ENCODE data around the gene ARID1B. TPM values are rescaled to one million over a fixed set of nuclear protein-coding genes. Genes with fewer than 3 reads are reported as not detected.

ARID1B gene
- total RNA-seq, 5 donors from 2014 or later (not counting 1 experiment from before 2014, with no cell fraction given) = 103 to 161 (median 108) TPM

GRCh38 chr6:157089258-157089657 is 312.1 kb downstream of the ARID1B start:
- H3K9me3 ChIP-seq = no peaks in the 10 kb centered on the region
- H3K27me3 Mint-ChIP-seq = no peaks in the 10 kb centered on the region
- H3K9me3 Mint-ChIP-seq = no peaks in the 10 kb centered on the region
- H3K36me3 Mint-ChIP-seq = peaks cover 62% of the 10 kb centered on the region
- ChIA-PET POLR2A (no interaction called here), CTCF (no interaction called here)
- DNase-seq = no peak
- H3K4me3 Mint-ChIP-seq = no peak overlapping the region
- peaks cover 26 to 44% (median 41%) of the 10 kb centered on the region in 3 donors for H3K4me1 Mint-ChIP-seq
- no CpG with 5 or more reads among the region's 3 CpGs for WGBS (ENCODE audit: insufficient coverage)
- no peak overlapping the region for H3K27ac Mint-ChIP-seq
- H3K4me1 ChIP-seq (ENCODE audit: control insufficient read depth in 1 of 2, extremely low read depth in 1 of 2, insufficient read depth in 2 of 2, low read length in 2 of 2) = peaks cover 0 to 2% of the 10 kb centered on the region in 2 experiments
- peaks cover 5 to 29% of the 10 kb centered on the region in 2 donors for H3K36me3 ChIP-seq (ENCODE audit: control insufficient read depth in 2 of 2, extremely low read depth in 1 of 2, insufficient read depth in 1 of 2, low read length in 1 of 2)
- H3K27ac ChIP-seq (ENCODE audit: low read length) = no peak overlapping the region
- ATAC-seq (replicated peaks in 1 of 4) = no peak
- no peak overlapping the region for H3K4me3 ChIP-seq (ENCODE audit: control insufficient read depth in 1 of 2, extremely low read depth in 1 of 2, low read length in 1 of 2)
- no peaks in the 10 kb centered on the region for H3K27me3 ChIP-seq (replicated peaks in 1 of 2; ENCODE audit: control insufficient read depth in 2 of 2, extremely low read depth in 1 of 2, insufficient read depth in 2 of 2, low read length in 1 of 2)

DNA sequence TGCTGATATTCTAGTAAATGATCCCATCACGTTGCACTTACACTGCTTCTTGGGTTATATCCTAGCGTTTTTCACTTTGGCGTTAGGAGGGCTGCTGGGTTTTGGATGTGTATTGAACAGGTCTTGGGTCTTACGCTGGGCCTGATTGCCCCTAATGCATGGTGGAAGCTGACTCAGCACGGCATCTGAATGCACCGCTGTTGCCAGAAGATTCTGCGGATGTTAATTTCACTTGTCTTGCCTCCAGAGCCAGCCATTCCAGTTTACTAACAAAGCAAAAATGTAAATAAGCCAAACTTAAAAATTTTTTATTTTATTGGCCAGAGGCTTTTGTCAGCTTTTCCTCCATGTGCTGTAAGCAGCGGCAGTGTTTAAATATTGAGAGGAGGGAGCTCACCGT is 312.7 kb downstream of the ARID1B start:
- H3K27ac ChIP-seq (ENCODE audit: low read length) = no peak overlapping the region
- ATAC-seq (replicated peaks in 1 of 4) (no peak), DNase-seq (no peak)
- no peak overlapping the region for H3K4me3 Mint-ChIP-seq
- POLR2A ChIA-PET = no interaction called here
- no peaks in the 10 kb centered on the region for H3K9me3 Mint-ChIP-seq
- 100% methylated on average over 4 of the region's 9 CpGs for WGBS (ENCODE audit: insufficient coverage)
- H3K36me3 ChIP-seq (ENCODE audit: control insufficient read depth in 2 of 2, extremely low read depth in 1 of 2, insufficient read depth in 1 of 2, low read length in 1 of 2) = peaks cover 0 to 23% of the 10 kb centered on the region in 2 donors
- H3K4me3 ChIP-seq (ENCODE audit: control insufficient read depth in 1 of 2, extremely low read depth in 1 of 2, low read length in 1 of 2) = no peak overlapping the region
- peaks cover 0 to 2% of the 10 kb centered on the region in 2 experiments for H3K4me1 ChIP-seq (ENCODE audit: control insufficient read depth in 1 of 2, extremely low read depth in 1 of 2, insufficient read depth in 2 of 2, low read length in 2 of 2)
- H3K27me3 ChIP-seq (replicated peaks in 1 of 2; ENCODE audit: control insufficient read depth in 2 of 2, extremely low read depth in 1 of 2, insufficient read depth in 2 of 2, low read length in 1 of 2) = no peaks in the 10 kb centered on the region
- peaks cover 56% of the 10 kb centered on the region for H3K36me3 Mint-ChIP-seq
- H3K27ac Mint-ChIP-seq = no peak overlapping the region
- CTCF ChIA-PET = no interaction called here
- H3K9me3 ChIP-seq = no peaks in the 10 kb centered on the region
- H3K27me3 Mint-ChIP-seq = no peaks in the 10 kb centered on the region
- H3K4me1 Mint-ChIP-seq = peaks cover 26 to 48% (median 45%) of the 10 kb centered on the region in 3 donors

DNA sequence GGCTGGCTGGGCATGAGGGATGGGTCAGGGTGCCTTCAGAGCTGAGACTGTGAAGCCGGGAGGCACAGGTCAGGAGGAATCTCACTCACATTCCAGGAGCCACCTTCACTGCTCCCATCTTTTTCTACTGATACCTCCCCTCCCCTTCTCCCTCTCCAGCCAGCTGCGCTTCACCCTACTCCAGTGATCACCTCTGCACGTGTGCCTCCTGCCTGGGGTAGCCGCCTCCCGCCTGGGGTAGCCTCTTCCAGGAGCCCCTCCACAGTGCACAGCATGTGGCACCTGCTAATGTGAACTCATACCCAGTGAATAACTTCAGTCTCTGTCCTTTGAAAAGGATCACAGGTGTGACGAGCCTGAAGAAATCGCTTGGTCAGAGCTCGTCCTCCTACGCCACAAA is 313.6 kb downstream of the ARID1B start:
- DNase-seq (no peak), ATAC-seq (replicated peaks in 1 of 4) (no peak)
- H3K4me3 ChIP-seq (ENCODE audit: control insufficient read depth in 1 of 2, extremely low read depth in 1 of 2, low read length in 1 of 2) = no peak overlapping the region
- Mint-ChIP-seq H3K4me1 (peaks cover 26 to 49% (median 46%) of the 10 kb centered on the region in 3 donors), H3K36me3 (peaks cover 49% of the 10 kb centered on the region), H3K4me3 (no peak overlapping the region), H3K27me3 (no peaks in the 10 kb centered on the region), H3K9me3 (no peaks in the 10 kb centered on the region), H3K27ac (no peak overlapping the region)
- ChIA-PET CTCF (no interaction called here), POLR2A (no interaction called here)
- peaks cover 0 to 2% of the 10 kb centered on the region in 2 experiments for H3K4me1 ChIP-seq (ENCODE audit: control insufficient read depth in 1 of 2, extremely low read depth in 1 of 2, insufficient read depth in 2 of 2, low read length in 2 of 2)
- H3K27ac ChIP-seq (ENCODE audit: low read length) = no peak overlapping the region
- no peaks in the 10 kb centered on the region for H3K9me3 ChIP-seq
- no peaks in the 10 kb centered on the region for H3K27me3 ChIP-seq (replicated peaks in 1 of 2; ENCODE audit: control insufficient read depth in 2 of 2, extremely low read depth in 1 of 2, insufficient read depth in 2 of 2, low read length in 1 of 2)
- peaks cover 0 to 16% of the 10 kb centered on the region in 2 donors for H3K36me3 ChIP-seq (ENCODE audit: control insufficient read depth in 2 of 2, extremely low read depth in 1 of 2, insufficient read depth in 1 of 2, low read length in 1 of 2)
- WGBS (ENCODE audit: insufficient coverage) = 97% methylated on average over 4 of the region's 9 CpGs

GRCh38 chr6:157091243-157091642 is 314.1 kb downstream of the ARID1B start:
- Mint-ChIP-seq H3K9me3 (no peaks in the 10 kb centered on the region), H3K27me3 (no peaks in the 10 kb centered on the region), H3K36me3 (peaks cover 49% of the 10 kb centered on the region), H3K27ac (no peak overlapping the region), H3K4me3 (no peak overlapping the region), H3K4me1 (peaks cover 29 to 50% (median 49%) of the 10 kb centered on the region in 3 donors)
- Histone ChIP-seq H3K4me1 (ENCODE audit: control insufficient read depth in 1 of 2, extremely low read depth in 1 of 2, insufficient read depth in 2 of 2, low read length in 2 of 2) (peaks cover 0 to 2% of the 10 kb centered on the region in 2 experiments), H3K27me3 (replicated peaks in 1 of 2; ENCODE audit: control insufficient read depth in 2 of 2, extremely low read depth in 1 of 2, insufficient read depth in 2 of 2, low read length in 1 of 2) (no peaks in the 10 kb centered on the region), H3K36me3 (ENCODE audit: control insufficient read depth in 2 of 2, extremely low read depth in 1 of 2, insufficient read depth in 1 of 2, low read length in 1 of 2) (peaks cover 0 to 16% of the 10 kb centered on the region in 2 donors), H3K9me3 (no peaks in the 10 kb centered on the region), H3K4me3 (ENCODE audit: control insufficient read depth in 1 of 2, extremely low read depth in 1 of 2, low read length in 1 of 2) (no peak overlapping the region), H3K27ac (ENCODE audit: low read length) (no peak overlapping the region)
- ChIA-PET CTCF (interaction anchor here in 1 of 2 donors (0.7 kb wide), 1 partner anchor 923 kb away, joined by 3 read pairs; no protein-coding TSS in a partner anchor), POLR2A (no interaction called here)
- WGBS (ENCODE audit: insufficient coverage) = no CpG with 5 or more reads among the region's 2 CpGs
- ATAC-seq (replicated peaks in 1 of 4) = no peak
- no peak for DNase-seq

- peaks cover 0 to 2% of the 10 kb centered on the region in 2 experiments for H3K4me1 ChIP-seq (ENCODE audit: control insufficient read depth in 1 of 2, extremely low read depth in 1 of 2, insufficient read depth in 2 of 2, low read length in 2 of 2)
- no peak overlapping the region for H3K27ac ChIP-seq (ENCODE audit: low read length)
- H3K9me3 ChIP-seq = no peaks in the 10 kb centered on the region
- peaks cover 0 to 14% of the 10 kb centered on the region in 2 donors for H3K36me3 ChIP-seq (ENCODE audit: control insufficient read depth in 2 of 2, extremely low read depth in 1 of 2, insufficient read depth in 1 of 2, low read length in 1 of 2)
- no CpG with 5 or more reads among the region's 6 CpGs for WGBS (ENCODE audit: insufficient coverage)
- peaks cover 35 to 50% (median 49%) of the 10 kb centered on the region in 3 donors for H3K4me1 Mint-ChIP-seq
- ChIA-PET CTCF (interaction anchor here in 1 of 2 donors (0.7 kb wide), 1 partner anchor 923 kb away, joined by 3 read pairs; no protein-coding TSS in a partner anchor), POLR2A (interaction anchor here in 1 of 2 donors (0.5 kb wide), 1 partner anchor 55 kb away, joined by 3 read pairs; no protein-coding TSS in a partner anchor)
- no peak overlapping the region for H3K4me3 Mint-ChIP-seq
- peaks cover 43% of the 10 kb centered on the region for H3K36me3 Mint-ChIP-seq
- no peaks in the 10 kb centered on the region for H3K27me3 ChIP-seq (replicated peaks in 1 of 2; ENCODE audit: control insufficient read depth in 2 of 2, extremely low read depth in 1 of 2, insufficient read depth in 2 of 2, low read length in 1 of 2)
- H3K9me3 Mint-ChIP-seq = no peaks in the 10 kb centered on the region
- H3K4me3 ChIP-seq (ENCODE audit: control insufficient read depth in 1 of 2, extremely low read depth in 1 of 2, low read length in 1 of 2) = no peak overlapping the region
- ATAC-seq (replicated peaks in 1 of 4) = no peak
- no peak for DNase-seq
- no peak overlapping the region for H3K27ac Mint-ChIP-seq
- H3K27me3 Mint-ChIP-seq = no peaks in the 10 kb centered on the region
Observed at GRCh38 chr6:157091856-157092460, 314.8 kb downstream of the ARID1B start.

DNA sequence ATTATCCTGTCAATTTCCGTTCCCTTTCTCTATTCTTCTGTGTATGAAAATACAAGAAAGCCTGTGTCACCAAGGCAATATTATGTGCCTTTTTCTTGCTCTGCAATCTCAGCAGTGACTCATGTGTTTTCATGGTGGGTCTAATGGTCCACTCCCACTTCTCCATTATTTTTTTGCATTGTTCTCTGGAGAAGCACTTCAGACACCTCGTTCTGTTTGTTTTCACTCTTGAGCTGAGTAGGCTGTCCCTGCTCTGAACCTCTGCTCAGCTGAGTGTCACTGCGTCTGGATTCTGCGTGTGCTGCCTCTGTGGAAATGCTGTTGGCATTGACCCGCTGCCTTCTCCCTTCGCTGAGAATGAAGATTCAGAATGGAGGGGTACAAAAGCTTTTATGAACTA is 315.6 kb downstream of the ARID1B start:
- Mint-ChIP-seq H3K4me1 (peaks cover 41 to 49% (median 49%) of the 10 kb centered on the region in 3 donors), H3K36me3 (peaks cover 42% of the 10 kb centered on the region), H3K27me3 (no peaks in the 10 kb centered on the region), H3K4me3 (no peak overlapping the region), H3K9me3 (no peaks in the 10 kb centered on the region), H3K27ac (no peak overlapping the region)
- DNase-seq = no peak
- ATAC-seq (replicated peaks in 1 of 4) = no peak
- H3K36me3 ChIP-seq (ENCODE audit: control insufficient read depth in 2 of 2, extremely low read depth in 1 of 2, insufficient read depth in 1 of 2, low read length in 1 of 2) = peaks cover 0 to 7% of the 10 kb centered on the region in 2 donors
- H3K9me3 ChIP-seq = no peaks in the 10 kb centered on the region
- ChIA-PET CTCF (interaction anchor here in 1 of 2 donors (0.7 kb wide), 1 partner anchor 231 kb away, joined by 3 read pairs; no protein-coding TSS in a partner anchor), POLR2A (interaction anchor here in 1 of 2 donors (0.6 kb wide), 1 partner anchor 89 kb away, joined by 4 read pairs; no protein-coding TSS in a partner anchor)
- no peak overlapping the region for H3K27ac ChIP-seq (ENCODE audit: low read length)
- H3K27me3 ChIP-seq (replicated peaks in 1 of 2; ENCODE audit: control insufficient read depth in 2 of 2, extremely low read depth in 1 of 2, insufficient read depth in 2 of 2, low read length in 1 of 2) = no peaks in the 10 kb centered on the region
- peaks cover 2% of the 10 kb centered on the region in 2 experiments for H3K4me1 ChIP-seq (ENCODE audit: control insufficient read depth in 1 of 2, extremely low read depth in 1 of 2, insufficient read depth in 2 of 2, low read length in 2 of 2)
- WGBS (ENCODE audit: insufficient coverage) = 100% methylated on average over 2 of the region's 6 CpGs
- H3K4me3 ChIP-seq (ENCODE audit: control insufficient read depth in 1 of 2, extremely low read depth in 1 of 2, low read length in 1 of 2) = no peak overlapping the region

All from T-cell (primary cell).